Measurements from ENCODE around the gene TMEM198.

The TMEM198 gene

GRCh38 chr2:219509780-219510511 lies 33.9 kb upstream of the TMEM198 start:
- peak; percentile 64 for DNase-seq

- DNase-seq = no peak
Measured at GRCh38 chr2:219510512-219511135, 33.2 kb upstream of the TMEM198 start.

- peak; percentile 64 for DNase-seq
Measured at GRCh38 chr2:219511547-219512325, 32.1 kb upstream of the TMEM198 start.

- DNase-seq = peak; percentile 48
Measured at GRCh38 chr2:219512524-219513216, 31.2 kb upstream of the TMEM198 start.

- no peak for DNase-seq
Measured at GRCh38 chr2:219513787-219514186, 30.0 kb upstream of the TMEM198 start.

- peak; percentile 24 for DNase-seq
Measured at GRCh38 chr2:219514196-219514761, 29.5 kb upstream of the TMEM198 start, which contains the start of gene ASIC4. ASIC4 (plus strand) TSS chr2:219514482; CDS start chr2:219514725, 243 bp downstream.

GRCh38 chr2:219514836-219515235 lies 29.0 kb upstream of the TMEM198 start:
- DNase-seq = no peak

- no peak for DNase-seq
Measured at GRCh38 chr2:219515874-219516629, 27.8 kb upstream of the TMEM198 start.

- DNase-seq = no peak
Measured at GRCh38 chr2:219516888-219517287, 26.9 kb upstream of the TMEM198 start.

- no peak for DNase-seq
Measured at GRCh38 chr2:219517954-219518778, 25.7 kb upstream of the TMEM198 start.

- DNase-seq = no peak
Measured at GRCh38 chr2:219519526-219519916, 24.3 kb upstream of the TMEM198 start.

GRCh38 chr2:219520079-219520478 lies 23.7 kb upstream of the TMEM198 start:
- DNase-seq = no peak

- DNase-seq = peak; percentile 18
Measured at GRCh38 chr2:219521066-219521880, 22.6 kb upstream of the TMEM198 start.

GRCh38 chr2:219522111-219523030 lies 21.5 kb upstream of the TMEM198 start:
- no peak for DNase-seq

GRCh38 chr2:219523031-219523671 lies 20.7 kb upstream of the TMEM198 start:
- DNase-seq = no peak

- no peak for DNase-seq
Measured at GRCh38 chr2:219524817-219525216, 19.0 kb upstream of the TMEM198 start.

- no peak for DNase-seq
Measured at GRCh38 chr2:219525533-219526232, 18.1 kb upstream of the TMEM198 start.

Measured in NCI-H1092 treated with DMSO at 0.1 percent for 48 hours (cell line).